ENCODE measurements around the gene MRPL4. TPM values are rescaled to one million over a fixed set of nuclear protein-coding genes. Genes with fewer than 3 reads are reported as not detected.
A peak's percentile ranks its signal among the peaks of the same experiment; 100 is the strongest.

Gene MRPL4
- polyA plus RNA-seq, 2 donors, result 25.7 to 71.6 TPM

GRCh38 chr19:10256970-10257615 lies 5.1 kb downstream of the MRPL4 start:
- H3K27ac ChIP-seq (ENCODE audit: low read depth in 2 of 2, low read length in 1 of 2), result no peak overlapping the region
- peaks cover 0 to 4% of the 10 kb centered on the region in 2 donors for H3K4me1 ChIP-seq (ENCODE audit: control insufficient read depth in 2 of 2, insufficient read depth in 2 of 2, low read length in 1 of 2)
- H3K4me3 ChIP-seq (ENCODE audit: low read depth in 1 of 2, low read length in 2 of 2), result no peak overlapping the region
- no peaks in the 10 kb centered on the region for H3K27me3 ChIP-seq (ENCODE audit: control insufficient read depth in 1 of 2, insufficient read depth in 2 of 2, low read length in 2 of 2)
- peaks cover 16 to 30% of the 10 kb centered on the region in 2 donors for H3K36me3 ChIP-seq (ENCODE audit: control insufficient read depth in 2 of 2, insufficient read depth in 2 of 2, low read length in 1 of 2)
- no peaks in the 10 kb centered on the region for H3K9me3 ChIP-seq (ENCODE audit: control insufficient read depth in 2 of 2, insufficient read depth in 1 of 2, low read depth in 1 of 2, low read length in 1 of 2)
- WGBS, 2 donors, result 82 to 87% methylated on average over 9 of the region's 9 CpGs

- Histone ChIP-seq H3K27me3 (ENCODE audit: control insufficient read depth in 1 of 2, insufficient read depth in 2 of 2, low read length in 2 of 2) (no peaks in the 10 kb centered on the region), H3K36me3 (ENCODE audit: control insufficient read depth in 2 of 2, insufficient read depth in 2 of 2, low read length in 1 of 2) (peaks cover 16 to 30% of the 10 kb centered on the region in 2 donors), H3K27ac (ENCODE audit: low read depth in 2 of 2, low read length in 1 of 2) (no peak overlapping the region), H3K4me3 (ENCODE audit: low read depth in 1 of 2, low read length in 2 of 2) (no peak overlapping the region), H3K9me3 (ENCODE audit: control insufficient read depth in 2 of 2, insufficient read depth in 1 of 2, low read depth in 1 of 2, low read length in 1 of 2) (no peaks in the 10 kb centered on the region), H3K4me1 (ENCODE audit: control insufficient read depth in 2 of 2, insufficient read depth in 2 of 2, low read length in 1 of 2) (peaks cover 0 to 4% of the 10 kb centered on the region in 2 donors)
- 94 to 96% methylated on average over 18 of the region's 18 CpGs for WGBS, 2 donors
Measured at GRCh38 chr19:10258080-10258710, 6.2 kb downstream of the MRPL4 start.

- Histone ChIP-seq H3K36me3 (ENCODE audit: control insufficient read depth in 2 of 2, insufficient read depth in 2 of 2, low read length in 1 of 2) (peaks cover 15 to 26% of the 10 kb centered on the region in 2 donors), H3K4me3 (ENCODE audit: low read depth in 1 of 2, low read length in 2 of 2) (no peak overlapping the region), H3K27me3 (ENCODE audit: control insufficient read depth in 1 of 2, insufficient read depth in 2 of 2, low read length in 2 of 2) (no peaks in the 10 kb centered on the region), H3K27ac (ENCODE audit: low read depth in 2 of 2, low read length in 1 of 2) (peak overlapping the region in 1 of 2 donors; percentile 58), H3K9me3 (ENCODE audit: control insufficient read depth in 2 of 2, insufficient read depth in 1 of 2, low read depth in 1 of 2, low read length in 1 of 2) (no peaks in the 10 kb centered on the region), H3K4me1 (ENCODE audit: control insufficient read depth in 2 of 2, insufficient read depth in 2 of 2, low read length in 1 of 2) (peaks cover 0 to 4% of the 10 kb centered on the region in 2 donors)
- WGBS, 2 donors, result 47 to 52% methylated on average over 31 to 32 of the region's 32 CpGs
Measured at GRCh38 chr19:10259162-10259905, 7.3 kb downstream of the MRPL4 start.

- Histone ChIP-seq H3K36me3 (ENCODE audit: control insufficient read depth in 2 of 2, insufficient read depth in 2 of 2, low read length in 1 of 2) (peaks cover 11 to 21% of the 10 kb centered on the region in 2 donors), H3K9me3 (ENCODE audit: control insufficient read depth in 2 of 2, insufficient read depth in 1 of 2, low read depth in 1 of 2, low read length in 1 of 2) (no peaks in the 10 kb centered on the region), H3K27me3 (ENCODE audit: control insufficient read depth in 1 of 2, insufficient read depth in 2 of 2, low read length in 2 of 2) (no peaks in the 10 kb centered on the region), H3K27ac (ENCODE audit: low read depth in 2 of 2, low read length in 1 of 2) (peak overlapping the region in 1 of 2 donors; percentile 57), H3K4me1 (ENCODE audit: control insufficient read depth in 2 of 2, insufficient read depth in 2 of 2, low read length in 1 of 2) (peaks cover 0 to 4% of the 10 kb centered on the region in 2 donors), H3K4me3 (ENCODE audit: low read depth in 1 of 2, low read length in 2 of 2) (no peak overlapping the region)
- WGBS, 2 donors, result 43 to 57% methylated on average over 8 of the region's 8 CpGs
Measured at GRCh38 chr19:10260141-10260584, 8.1 kb downstream of the MRPL4 start.

GRCh38 chr19:10262771-10263170 lies 10.8 kb downstream of the MRPL4 start:
- Histone ChIP-seq H3K9me3 (ENCODE audit: control insufficient read depth in 2 of 2, insufficient read depth in 1 of 2, low read depth in 1 of 2, low read length in 1 of 2) (no peaks in the 10 kb centered on the region), H3K4me3 (ENCODE audit: low read depth in 1 of 2, low read length in 2 of 2) (no peak overlapping the region), H3K27me3 (ENCODE audit: control insufficient read depth in 1 of 2, insufficient read depth in 2 of 2, low read length in 2 of 2) (no peaks in the 10 kb centered on the region), H3K4me1 (ENCODE audit: control insufficient read depth in 2 of 2, insufficient read depth in 2 of 2, low read length in 1 of 2) (peaks cover 0 to 4% of the 10 kb centered on the region in 2 donors), H3K27ac (ENCODE audit: low read depth in 2 of 2, low read length in 1 of 2) (no peak overlapping the region), H3K36me3 (ENCODE audit: control insufficient read depth in 2 of 2, insufficient read depth in 2 of 2, low read length in 1 of 2) (peaks cover 0 to 8% of the 10 kb centered on the region in 2 donors)
- 77 to 79% methylated on average over 7 of the region's 7 CpGs for WGBS, 2 donors

- H3K27ac ChIP-seq (ENCODE audit: low read depth in 2 of 2, low read length in 1 of 2), result no peak overlapping the region
- H3K4me3 ChIP-seq (ENCODE audit: low read depth in 1 of 2, low read length in 2 of 2), result no peak overlapping the region
- peaks cover 5 to 7% of the 10 kb centered on the region in 2 donors for H3K4me1 ChIP-seq (ENCODE audit: control insufficient read depth in 2 of 2, insufficient read depth in 2 of 2, low read length in 1 of 2)
- WGBS, 2 donors, result 80 to 86% methylated on average over 7 of the region's 7 CpGs
- no peaks in the 10 kb centered on the region for H3K9me3 ChIP-seq (ENCODE audit: control insufficient read depth in 2 of 2, insufficient read depth in 1 of 2, low read depth in 1 of 2, low read length in 1 of 2)
- no peaks in the 10 kb centered on the region for H3K27me3 ChIP-seq (ENCODE audit: control insufficient read depth in 1 of 2, insufficient read depth in 2 of 2, low read length in 2 of 2)
- no peaks in the 10 kb centered on the region for H3K36me3 ChIP-seq (ENCODE audit: control insufficient read depth in 2 of 2, insufficient read depth in 2 of 2, low read length in 1 of 2)
Measured at GRCh38 chr19:10266706-10267105, 14.7 kb downstream of the MRPL4 start.

- Histone ChIP-seq H3K27ac (ENCODE audit: low read depth in 2 of 2, low read length in 1 of 2) (peak overlapping the region in 1 of 2 donors; percentile 53), H3K36me3 (ENCODE audit: control insufficient read depth in 2 of 2, insufficient read depth in 2 of 2, low read length in 1 of 2) (no peaks in the 10 kb centered on the region), H3K9me3 (ENCODE audit: control insufficient read depth in 2 of 2, insufficient read depth in 1 of 2, low read depth in 1 of 2, low read length in 1 of 2) (no peaks in the 10 kb centered on the region), H3K4me3 (ENCODE audit: low read depth in 1 of 2, low read length in 2 of 2) (no peak overlapping the region), H3K4me1 (ENCODE audit: control insufficient read depth in 2 of 2, insufficient read depth in 2 of 2, low read length in 1 of 2) (peaks cover 5 to 7% of the 10 kb centered on the region in 2 donors), H3K27me3 (ENCODE audit: control insufficient read depth in 1 of 2, insufficient read depth in 2 of 2, low read length in 2 of 2) (no peaks in the 10 kb centered on the region)
- WGBS, 2 donors, result 58 to 68% methylated on average over 5 to 6 of the region's 6 CpGs
Measured at GRCh38 chr19:10268071-10268470, 16.1 kb downstream of the MRPL4 start.

GRCh38 chr19:10269333-10270179 lies 17.5 kb downstream of the MRPL4 start:
- no peaks in the 10 kb centered on the region for H3K36me3 ChIP-seq (ENCODE audit: control insufficient read depth in 2 of 2, insufficient read depth in 2 of 2, low read length in 1 of 2)
- peak overlapping the region; percentile 46 to 51 for H3K4me3 ChIP-seq (ENCODE audit: low read depth in 1 of 2, low read length in 2 of 2)
- H3K9me3 ChIP-seq (ENCODE audit: control insufficient read depth in 2 of 2, insufficient read depth in 1 of 2, low read depth in 1 of 2, low read length in 1 of 2), result no peaks in the 10 kb centered on the region
- peaks cover 5 to 7% of the 10 kb centered on the region in 2 donors for H3K4me1 ChIP-seq (ENCODE audit: control insufficient read depth in 2 of 2, insufficient read depth in 2 of 2, low read length in 1 of 2)
- H3K27me3 ChIP-seq (ENCODE audit: control insufficient read depth in 1 of 2, insufficient read depth in 2 of 2, low read length in 2 of 2), result no peaks in the 10 kb centered on the region
- peak overlapping the region; percentile 73 to 86 for H3K27ac ChIP-seq (ENCODE audit: low read depth in 2 of 2, low read length in 1 of 2)
- 3% methylated on average over 59 of the region's 59 CpGs for WGBS, 2 donors

- H3K36me3 ChIP-seq (ENCODE audit: control insufficient read depth in 2 of 2, insufficient read depth in 2 of 2, low read length in 1 of 2), result no peaks in the 10 kb centered on the region
- no peaks in the 10 kb centered on the region for H3K27me3 ChIP-seq (ENCODE audit: control insufficient read depth in 1 of 2, insufficient read depth in 2 of 2, low read length in 2 of 2)
- no peaks in the 10 kb centered on the region for H3K9me3 ChIP-seq (ENCODE audit: control insufficient read depth in 2 of 2, insufficient read depth in 1 of 2, low read depth in 1 of 2, low read length in 1 of 2)
- H3K27ac ChIP-seq (ENCODE audit: low read depth in 2 of 2, low read length in 1 of 2), result peak overlapping the region; percentile 73 to 86
- WGBS, 2 donors, result 2 to 3% methylated on average over 37 of the region's 37 CpGs
- H3K4me1 ChIP-seq (ENCODE audit: control insufficient read depth in 2 of 2, insufficient read depth in 2 of 2, low read length in 1 of 2), result peaks cover 5 to 7% of the 10 kb centered on the region in 2 donors
- H3K4me3 ChIP-seq (ENCODE audit: low read depth in 1 of 2, low read length in 2 of 2), result peak overlapping the region; percentile 46 to 51
Measured at GRCh38 chr19:10270180-10270615, 18.2 kb downstream of the MRPL4 start.

Data from esophagus (tissue), 2 donors.